Activated T-helper 1 cell treated with anti-CD3 and anti-CD28 coated beads, Interleukin-12 subunit alpha, Interleukin-12 subunit beta, Interleukin-2, Interleukin-4 antibody, amounts not matched to agents 30 ng/mL and 10 ng/mL and 1 ng/mL, durations not matched to agents 14 hours and 24 hours and 36 hours (primary cell): Measurements from ENCODE around the gene TBC1D8B. TPM values are rescaled to one million over a fixed set of nuclear protein-coding genes. Genes with fewer than 3 reads are reported as not detected.
"Not testable (repeated sequence)": the region's sequence is repeated elsewhere in the genome, so short reads cannot be mapped to it uniquely, and the experiment has no call there.

Experiments
- DNase-seq: peaks from one replicate; pipeline ENCODE4 v3.0.0; 2021; ENCODE audit warnings: low spot score
- H3K27ac Mint-ChIP-seq: one replicate; pipeline ENCODE4 v1.8.0; 2021; ENCODE audit warnings: mild to moderate bottlenecking, mixed read lengths
- H3K27me3 Mint-ChIP-seq: one replicate; pipeline ENCODE4 v1.8.0; 2022; ENCODE audit warnings: mild to moderate bottlenecking, moderate library complexity, mixed read lengths; ENCODE audit not compliant: insufficient read depth
- H3K36me3 Mint-ChIP-seq: one replicate; pipeline ENCODE4 v1.8.0; 2021; ENCODE audit warnings: low read depth, mixed read lengths
- H3K4me1 Mint-ChIP-seq: one replicate; pipeline ENCODE4 v1.8.0; 2021; ENCODE audit warnings: low read depth, mixed read lengths
- H3K4me3 Mint-ChIP-seq: one replicate; pipeline ENCODE4 v1.8.0; 2021; ENCODE audit warnings: mild to moderate bottlenecking, moderate library complexity, mixed read lengths
- H3K9me3 Mint-ChIP-seq: one replicate; pipeline ENCODE4 v1.8.0; 2021; ENCODE audit warnings: mixed read lengths
- intact Hi-C: fragments of 100-400 bp; cut with micrococcal nuclease; formaldehyde crosslinking; loops from one replicate; pipeline ENCODE4 v1.15.1; 2024
- total RNA-seq: library from RNA; stranded (reverse); gene quantifications from 2 replicates; pipeline ENCODE4 v1.2.3, GENCODE V29; 2022

Gene TBC1D8B
- 0.26 and 0.32 TPM in 2 replicates for total RNA-seq

- intact Hi-C loops: loop anchor here (5.0 kb wide), 1 partner anchor 75 kb away; the partner anchor contains the start of gene RNF128
- DNase-seq: peak; percentile 0
- H3K36me3 Mint-ChIP-seq: no peaks in the 10 kb centered on the region
- H3K27ac Mint-ChIP-seq: no peak within 1 kb of the TSS
- peaks cover 13% of the 10 kb centered on the region for H3K4me1 Mint-ChIP-seq
- no peaks in the 10 kb centered on the region for H3K9me3 Mint-ChIP-seq
- H3K27me3 Mint-ChIP-seq: peaks cover 32% of the 10 kb centered on the region
- peak within 1 kb of the TSS; percentile 88 for H3K4me3 Mint-ChIP-seq
Observed at GRCh38 chrX:106802388-106803275, at the start of gene TBC1D8B. TSS of gene TBC1D8B (plus strand) at chrX:106802673. CDS start at chrX:106802854, 181 bp downstream.

- DNase-seq, H3K4me3 Mint-ChIP-seq, H3K27ac Mint-ChIP-seq, H3K27me3 Mint-ChIP-seq, H3K4me1 Mint-ChIP-seq, H3K9me3 Mint-ChIP-seq, intact Hi-C loops, H3K36me3 Mint-ChIP-seq: not testable (repeated sequence)
Observed at GRCh38 chrX:106769288-106769687, 33.2 kb upstream of the TBC1D8B start.

GRCh38 chrX:106774981-106775380 lies 27.5 kb upstream of the TBC1D8B start:
- intact Hi-C loops: no loop called here
- Mint-ChIP-seq H3K27ac (no peak overlapping the region), H3K36me3 (no peaks in the 10 kb centered on the region), H3K4me3 (no peak overlapping the region), H3K27me3 (no peaks in the 10 kb centered on the region), H3K4me1 (no peaks in the 10 kb centered on the region), H3K9me3 (no peaks in the 10 kb centered on the region)
- no peak for DNase-seq

GRCh38 chrX:106780264-106780663 lies 22.2 kb upstream of the TBC1D8B start:
- Mint-ChIP-seq H3K27me3 (peaks cover 3% of the 10 kb centered on the region), H3K4me1 (no peaks in the 10 kb centered on the region), H3K9me3 (no peaks in the 10 kb centered on the region), H3K27ac (no peak overlapping the region), H3K4me3 (no peak overlapping the region), H3K36me3 (no peaks in the 10 kb centered on the region)
- DNase-seq: no peak
- intact Hi-C loops: no loop called here

GRCh38 chrX:106780664-106781377 lies 21.7 kb upstream of the TBC1D8B start:
- Mint-ChIP-seq H3K9me3 (no peaks in the 10 kb centered on the region), H3K4me3 (no peak overlapping the region), H3K4me1 (no peaks in the 10 kb centered on the region), H3K36me3 (no peaks in the 10 kb centered on the region), H3K27me3 (peaks cover 3% of the 10 kb centered on the region), H3K27ac (no peak overlapping the region)
- intact Hi-C loops: no loop called here
- DNase-seq: no peak

DNA sequence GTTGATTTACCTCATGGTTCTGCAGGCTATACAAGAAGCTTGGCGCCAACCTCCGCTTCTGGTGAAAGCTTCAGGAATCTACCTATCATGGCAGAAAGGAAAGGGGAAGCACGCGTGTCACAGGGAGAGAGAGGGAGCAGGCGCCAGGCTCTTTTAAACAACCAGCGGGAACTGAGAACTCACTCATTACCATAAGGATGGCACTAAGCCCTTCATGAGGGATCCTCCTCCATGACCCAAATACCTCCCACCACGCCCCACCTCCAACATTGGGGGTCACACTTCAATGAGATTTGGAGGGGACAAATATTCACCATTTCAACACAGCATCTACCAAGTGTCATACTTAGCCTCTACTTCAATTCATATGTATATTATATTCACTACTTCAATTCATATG lies 18.8 kb upstream of the TBC1D8B start:
- no peak for DNase-seq
- Mint-ChIP-seq H3K9me3 (no peaks in the 10 kb centered on the region), H3K27ac (no peak overlapping the region), H3K27me3 (peaks cover 3% of the 10 kb centered on the region), H3K4me1 (no peaks in the 10 kb centered on the region), H3K4me3 (no peak overlapping the region), H3K36me3 (no peaks in the 10 kb centered on the region)
- intact Hi-C loops: no loop called here

- H3K27me3 Mint-ChIP-seq: no peaks in the 10 kb centered on the region
- H3K4me3 Mint-ChIP-seq: no peak overlapping the region
- H3K4me1 Mint-ChIP-seq: no peaks in the 10 kb centered on the region
- DNase-seq: no peak
- no peaks in the 10 kb centered on the region for H3K36me3 Mint-ChIP-seq
- intact Hi-C loops: loop anchor here (1.0 kb wide), 1 partner anchor 310 kb away; no protein-coding TSS in a partner anchor
- H3K9me3 Mint-ChIP-seq: no peaks in the 10 kb centered on the region
- no peak overlapping the region for H3K27ac Mint-ChIP-seq
Observed at GRCh38 chrX:106791495-106791894, 11.0 kb upstream of the TBC1D8B start.

DNA sequence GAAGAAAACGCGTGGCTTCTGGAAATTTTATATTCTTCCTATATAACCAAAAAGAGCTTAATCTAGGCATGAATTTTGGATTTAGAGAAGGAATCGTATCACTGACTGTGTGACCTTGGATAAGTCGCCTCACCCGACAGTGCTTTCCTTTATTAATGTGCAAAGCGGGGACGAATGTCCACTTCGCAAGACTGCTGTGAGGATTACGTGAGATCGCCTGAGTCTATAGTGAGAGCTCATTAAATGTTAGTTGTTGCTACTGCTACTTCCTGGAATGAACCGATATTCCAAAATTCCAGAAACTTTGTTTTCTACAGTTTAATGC lies 448 bp upstream of the TBC1D8B start:
- H3K4me3 Mint-ChIP-seq: peak overlapping the region; percentile 88
- intact Hi-C loops: loop anchor here (5.0 kb wide), 1 partner anchor 75 kb away; the partner anchor contains the start of gene RNF128
- H3K4me1 Mint-ChIP-seq: peaks cover 13% of the 10 kb centered on the region
- no peak for DNase-seq
- H3K9me3 Mint-ChIP-seq: no peaks in the 10 kb centered on the region
- H3K36me3 Mint-ChIP-seq: no peaks in the 10 kb centered on the region
- H3K27ac Mint-ChIP-seq: no peak overlapping the region
- H3K27me3 Mint-ChIP-seq: peaks cover 32% of the 10 kb centered on the region

GRCh38 chrX:106811131-106811910 lies 8.8 kb downstream of the TBC1D8B start:
- Mint-ChIP-seq H3K36me3 (no peaks in the 10 kb centered on the region), H3K4me1 (no peaks in the 10 kb centered on the region), H3K27ac (no peak overlapping the region), H3K9me3 (no peaks in the 10 kb centered on the region), H3K27me3 (peaks cover 2% of the 10 kb centered on the region), H3K4me3 (no peak overlapping the region)
- no peak for DNase-seq
- intact Hi-C loops: no loop called here

DNA sequence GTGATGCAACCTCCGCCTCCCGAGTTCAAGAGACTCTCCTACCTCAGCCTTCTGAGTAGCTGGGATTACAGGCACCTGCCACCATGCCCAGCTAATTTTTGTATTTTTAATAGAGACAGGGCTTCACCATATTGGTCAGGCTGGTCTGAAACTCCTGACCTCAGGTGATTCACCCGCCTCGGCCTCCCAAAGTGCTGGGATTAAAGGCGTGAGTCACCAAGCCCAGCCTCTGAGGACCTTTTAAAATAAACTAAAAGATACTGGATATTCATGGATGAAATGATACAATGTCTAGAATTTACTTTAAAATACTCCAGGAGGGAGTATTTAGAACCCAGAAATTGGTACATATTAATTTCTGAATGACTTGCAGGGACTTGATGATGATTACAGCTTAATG lies 10.5 kb downstream of the TBC1D8B start:
- H3K27me3 Mint-ChIP-seq, H3K9me3 Mint-ChIP-seq, intact Hi-C loops, DNase-seq, H3K27ac Mint-ChIP-seq, H3K4me3 Mint-ChIP-seq, H3K36me3 Mint-ChIP-seq, H3K4me1 Mint-ChIP-seq: not testable (repeated sequence)

GRCh38 chrX:106814093-106814492 lies 11.6 kb downstream of the TBC1D8B start:
- H3K4me1 Mint-ChIP-seq, H3K4me3 Mint-ChIP-seq, H3K27ac Mint-ChIP-seq, H3K9me3 Mint-ChIP-seq, H3K27me3 Mint-ChIP-seq, intact Hi-C loops, DNase-seq, H3K36me3 Mint-ChIP-seq: not testable (repeated sequence)

DNA sequence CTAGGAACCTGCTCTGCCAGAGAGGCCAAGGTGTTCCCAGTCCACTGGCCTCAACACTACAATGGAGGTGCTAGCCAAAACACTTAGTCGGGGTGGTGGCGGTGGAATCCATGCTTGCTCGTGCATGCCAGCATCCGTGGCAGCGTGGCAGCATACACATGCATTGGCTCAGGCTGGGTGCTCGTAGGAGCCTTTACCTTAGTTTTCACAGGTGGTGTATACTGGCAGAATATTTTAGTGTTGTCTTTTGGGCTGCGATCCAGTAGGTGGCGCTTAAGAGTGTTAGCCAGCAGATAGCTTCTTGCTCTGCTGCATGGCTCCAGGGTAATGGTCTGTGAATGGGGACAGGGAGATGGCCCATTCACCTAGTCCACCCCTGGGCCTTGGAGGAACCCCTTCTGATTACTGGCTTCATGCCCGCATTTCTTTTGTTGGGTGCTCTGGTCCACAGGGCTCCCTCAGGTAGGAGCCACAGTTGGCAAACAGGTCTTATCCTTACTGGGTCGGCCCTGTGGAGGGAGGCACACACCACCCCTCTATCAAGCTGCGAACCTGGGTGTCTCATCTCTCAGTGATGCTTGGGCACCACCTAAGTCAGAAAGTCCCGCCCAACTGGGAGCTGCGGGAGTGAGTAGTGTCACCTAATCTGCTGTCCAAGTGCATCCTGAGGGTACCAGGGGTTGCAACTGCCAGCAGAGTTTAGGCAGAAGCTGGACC lies 60.7 kb downstream of the TBC1D8B start:
- intact Hi-C loops: no loop called here
- H3K27ac Mint-ChIP-seq: no peak overlapping the region
- H3K4me3 Mint-ChIP-seq: no peak overlapping the region
- H3K36me3 Mint-ChIP-seq: no peaks in the 10 kb centered on the region
- no peaks in the 10 kb centered on the region for H3K27me3 Mint-ChIP-seq
- DNase-seq: no peak
- H3K4me1 Mint-ChIP-seq: no peaks in the 10 kb centered on the region
- no peaks in the 10 kb centered on the region for H3K9me3 Mint-ChIP-seq
